HPDE6-E6E7 (cell line): Measurements from ENCODE around the gene POF1B.

Experiments used
- DNase-seq: peaks from one replicate; pipeline ENCODE4 v3.0.0; 2011; ENCODE audit warnings: missing footprints; ENCODE audit errors: extremely low spot score

The POF1B gene

GRCh38 chrX:85243761-85244449, 135.6 kb downstream of the POF1B start, which contains the start of the genes SATL1 and ZNF711:
SATL1 (minus strand) TSS chrX:85243779; CDS start chrX:85108968, 134,811 bp downstream.
ZNF711 (plus strand) TSS chrX:85243991; CDS start chrX:85247573, 3,582 bp downstream.
- peak; percentile 1 for DNase-seq

GRCh38 chrX:85243155-85243554, 136.3 kb downstream of the POF1B start:
- DNase-seq = no peak
